NK-92 treated with Interleukin-12 subunit alpha and Interleukin-12 subunit beta, amount 100 ng/mL, for 24 hours (cell line): ENCODE measurements around the gene TOMM40L.
"Not testable (repeated sequence)": the region's sequence is repeated elsewhere in the genome, so short reads cannot be mapped to it uniquely, and the experiment has no call there.

ENCODE experiments used
- DNase-seq: peaks from one replicate; lab custom pipeline; 2025; lab: John Stamatoyannopoulos, UW

TOMM40L gene

DNA sequence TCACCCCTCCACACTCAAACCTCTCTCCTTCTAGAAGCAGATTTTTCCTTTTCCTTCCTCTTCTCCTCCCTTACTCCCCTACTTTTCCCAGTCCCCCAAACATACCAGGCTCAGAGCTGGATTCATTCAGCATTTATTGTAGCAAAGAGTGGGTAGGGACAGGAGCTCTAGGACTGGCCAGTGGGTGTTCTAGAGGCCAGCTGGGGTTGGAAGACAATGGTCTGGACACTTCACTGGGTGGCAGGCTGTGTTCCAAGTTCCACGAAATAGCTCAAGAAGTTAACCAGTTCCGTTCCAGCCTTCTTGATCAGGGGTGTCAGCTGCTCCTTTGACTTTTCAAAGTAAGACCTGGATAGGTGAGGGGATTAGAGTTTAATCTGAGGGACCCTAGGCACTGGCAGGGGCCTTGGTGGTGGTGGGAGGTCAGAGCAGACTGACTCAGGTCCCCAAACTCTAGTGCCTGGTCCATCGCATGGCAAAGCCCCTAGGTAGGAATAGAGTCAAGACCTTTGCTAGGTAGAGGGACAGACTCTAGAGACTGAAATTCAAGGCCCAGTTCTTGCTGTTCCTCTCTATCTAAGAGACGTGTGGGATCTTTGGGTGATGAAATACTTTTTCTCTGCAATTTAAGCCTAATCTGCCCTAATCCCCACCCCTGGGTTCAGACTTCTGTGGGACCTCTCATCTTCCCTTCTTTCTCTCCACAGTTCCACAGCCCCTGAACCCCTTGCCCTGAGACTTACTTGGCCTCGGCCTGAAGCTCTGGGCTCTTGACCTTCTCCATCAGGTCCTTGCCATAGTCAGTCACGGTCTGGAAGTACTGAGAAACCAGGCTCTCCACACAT, 3.5 kb upstream of the TOMM40L start:
- no peak for DNase-seq

DNA sequence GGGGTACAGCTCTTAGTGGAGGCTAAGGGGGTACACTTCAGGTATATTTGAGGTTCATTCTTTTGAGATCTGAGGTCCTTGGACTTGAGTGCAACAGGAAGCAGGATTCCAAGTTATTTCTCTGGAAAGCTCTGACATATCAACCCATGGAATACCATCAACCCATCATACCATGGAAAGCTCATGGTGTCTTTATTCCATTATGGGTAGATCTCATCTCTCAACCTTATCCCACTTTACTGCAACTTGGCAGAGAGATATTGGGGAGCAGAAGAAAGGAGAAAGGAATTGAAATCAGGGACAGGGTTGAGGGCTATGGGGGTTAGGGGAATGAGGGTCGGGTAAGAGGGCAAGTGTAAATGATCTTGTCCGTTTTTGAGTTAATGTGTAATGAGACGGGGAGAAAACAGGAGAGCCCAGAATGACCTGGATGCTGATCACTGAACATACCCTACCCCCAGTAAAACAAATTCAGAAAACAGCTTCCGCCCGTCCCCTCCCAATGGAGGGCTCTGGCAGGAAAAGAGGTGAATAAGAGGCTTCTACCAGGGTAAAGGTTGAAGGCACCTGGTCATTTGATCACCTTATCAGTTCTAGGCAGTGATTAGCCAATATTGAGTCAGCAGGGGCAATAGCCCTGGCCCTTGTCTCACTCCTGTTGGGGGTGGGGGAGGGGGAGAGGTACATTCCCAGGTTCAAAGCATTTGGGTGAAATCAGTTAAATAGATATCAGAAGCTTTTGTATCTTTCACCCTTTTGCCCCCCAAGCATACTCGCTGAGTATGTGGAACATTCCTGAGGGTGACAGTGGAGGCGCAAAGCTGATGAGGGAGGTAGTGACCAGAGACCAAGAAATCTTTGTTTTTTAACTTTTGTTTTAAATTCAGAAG, 1.8 kb upstream of the TOMM40L start:
- no peak for DNase-seq

DNA sequence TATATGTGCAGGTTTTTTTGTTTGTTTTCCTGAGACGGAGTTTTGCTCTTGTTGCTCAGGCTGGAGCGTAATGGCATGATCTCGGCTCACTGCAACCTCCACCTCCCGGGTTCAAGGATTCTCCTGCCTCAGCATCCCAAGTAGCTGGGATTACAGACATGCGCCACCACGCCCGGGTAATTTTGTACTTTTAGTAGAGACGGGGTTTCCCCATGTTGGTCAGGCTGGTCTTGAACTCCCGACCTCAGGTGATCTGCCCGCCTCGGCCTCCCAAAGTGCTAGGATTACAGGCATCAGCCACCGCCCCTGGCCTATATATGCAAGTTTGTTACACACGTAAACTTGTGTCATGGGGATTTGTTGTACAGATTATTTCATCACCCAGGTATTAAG, 1.2 kb upstream of the TOMM40L start:
- DNase-seq = not testable (repeated sequence)

DNA sequence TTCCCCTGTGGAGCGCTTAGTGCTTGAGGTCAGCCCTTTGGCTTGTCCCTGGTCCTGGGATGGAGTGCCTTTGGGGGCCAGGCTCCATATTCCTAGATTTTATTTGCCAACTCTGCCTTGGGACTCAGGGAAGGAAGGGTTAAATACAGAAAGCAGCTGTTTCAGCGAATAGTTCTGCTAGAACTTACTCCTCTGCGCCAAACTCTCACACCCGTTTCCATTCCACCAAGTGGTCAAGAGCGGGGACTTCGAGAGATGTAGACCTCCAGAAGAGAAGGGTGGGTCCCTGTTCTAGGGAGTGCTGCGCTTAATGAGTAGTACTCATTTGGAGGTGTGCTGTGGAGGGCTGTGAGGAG, 704 bp upstream of the TOMM40L start:
- DNase-seq = no peak

DNA sequence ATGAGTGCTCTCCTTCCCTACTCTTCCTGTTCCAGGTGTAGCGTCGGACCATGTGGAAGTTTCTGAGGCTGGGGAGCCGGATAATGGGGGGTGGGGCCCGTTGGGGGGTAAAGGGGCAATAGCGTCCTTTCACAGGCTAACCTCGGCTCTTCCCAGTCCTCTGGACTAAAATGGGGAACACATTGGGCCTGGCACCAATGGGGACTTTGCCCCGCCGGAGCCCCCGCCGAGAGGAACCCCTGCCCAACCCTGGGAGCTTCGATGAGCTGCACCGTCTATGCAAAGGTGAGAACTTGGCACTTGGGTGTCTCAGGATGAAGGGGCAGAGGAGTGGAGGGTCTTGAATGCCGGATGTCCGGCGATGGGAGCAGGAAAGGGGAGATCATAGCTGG, 456 bp downstream of the TOMM40L start:
- DNase-seq = no peak

DNA sequence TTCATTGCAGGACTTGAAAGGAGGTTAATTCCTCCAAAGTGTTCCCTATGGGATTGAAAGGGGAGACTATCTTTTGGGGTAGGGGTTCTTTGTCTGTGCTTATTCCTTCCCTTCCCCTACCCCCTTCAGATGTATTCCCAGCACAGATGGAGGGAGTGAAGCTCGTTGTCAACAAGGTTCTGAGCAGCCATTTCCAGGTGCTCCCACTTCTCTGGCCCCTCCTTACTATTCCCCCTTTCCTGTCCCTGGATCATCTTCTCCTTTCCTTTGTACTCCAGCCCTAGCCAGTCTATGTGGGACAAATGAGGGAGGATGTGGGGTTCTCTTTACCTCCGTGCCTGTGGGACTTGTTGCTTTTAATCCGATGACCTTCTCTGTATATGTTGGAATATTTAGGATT, 899 bp downstream of the TOMM40L start:
- DNase-seq = no peak

DNA sequence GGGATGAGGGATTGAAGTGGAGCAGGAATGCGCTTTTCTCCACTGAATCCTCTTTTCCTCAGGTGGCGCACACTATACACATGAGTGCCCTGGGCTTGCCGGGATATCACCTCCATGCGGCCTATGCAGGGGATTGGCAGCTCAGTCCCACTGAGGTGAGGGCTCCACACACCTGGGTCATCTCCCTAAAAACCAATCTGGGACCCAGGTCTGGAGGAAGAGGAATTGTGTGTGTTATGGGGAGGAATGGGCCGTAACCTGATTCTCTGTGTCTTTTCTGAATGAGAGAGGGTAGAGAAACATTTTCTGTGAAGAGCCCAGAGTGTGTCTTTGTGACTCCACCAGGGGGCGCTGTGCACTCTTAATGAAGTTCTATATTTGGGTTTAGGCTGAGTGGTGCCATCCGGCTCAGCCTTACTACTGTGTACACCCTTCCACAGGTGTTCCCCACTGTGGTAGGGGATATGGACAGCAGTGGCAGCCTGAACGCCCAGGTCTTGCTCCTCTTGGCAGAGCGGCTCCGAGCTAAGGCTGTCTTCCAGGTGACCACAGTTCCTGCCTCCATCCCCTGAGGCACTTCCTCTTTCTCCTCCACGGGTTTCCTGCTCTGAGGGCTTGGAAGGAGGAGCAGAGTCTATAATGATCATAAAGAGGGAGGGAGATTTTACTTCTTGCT, 1.5 kb downstream of the TOMM40L start:
- DNase-seq = peak; percentile 71

DNA sequence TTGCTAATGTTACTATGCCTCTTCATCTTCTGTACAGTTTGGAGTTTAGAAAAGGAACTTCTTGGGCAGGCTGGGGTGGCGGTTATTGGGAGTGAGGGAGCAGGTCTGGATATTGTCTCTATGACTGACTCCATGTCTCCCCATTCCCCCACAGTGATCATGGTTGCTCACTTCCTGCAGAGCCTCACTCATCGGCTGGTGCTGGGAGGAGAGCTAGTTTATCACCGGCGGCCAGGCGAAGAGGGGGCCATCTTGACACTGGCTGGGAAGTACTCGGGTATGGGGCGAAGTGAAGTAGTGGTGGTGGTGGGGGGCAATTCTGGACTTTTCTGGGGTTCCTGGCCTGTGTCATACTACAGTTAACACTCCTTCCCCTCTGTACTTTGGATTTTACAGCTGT, 2.2 kb downstream of the TOMM40L start:
- DNase-seq = no peak

DNA sequence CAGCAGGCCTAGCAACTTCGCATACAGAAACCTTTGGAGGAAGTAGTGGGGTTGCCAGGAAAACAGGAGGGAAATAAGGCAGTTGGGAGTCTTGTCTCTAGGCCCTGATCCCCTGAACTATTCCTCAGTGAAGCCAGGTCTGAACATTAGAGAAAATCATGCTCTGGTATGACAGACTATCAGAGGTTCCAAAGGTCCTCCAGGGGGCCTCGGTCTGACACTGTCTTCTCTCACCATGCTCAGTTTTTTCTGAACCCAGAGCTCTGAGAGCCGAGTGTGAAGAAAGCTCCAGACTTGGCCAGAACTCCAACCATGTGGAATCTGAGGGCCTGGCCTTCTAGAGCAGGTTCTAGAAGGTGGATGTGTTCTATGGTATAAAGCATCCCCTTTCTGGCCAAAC, 4.0 kb downstream of the TOMM40L start:
- no peak for DNase-seq

DNA sequence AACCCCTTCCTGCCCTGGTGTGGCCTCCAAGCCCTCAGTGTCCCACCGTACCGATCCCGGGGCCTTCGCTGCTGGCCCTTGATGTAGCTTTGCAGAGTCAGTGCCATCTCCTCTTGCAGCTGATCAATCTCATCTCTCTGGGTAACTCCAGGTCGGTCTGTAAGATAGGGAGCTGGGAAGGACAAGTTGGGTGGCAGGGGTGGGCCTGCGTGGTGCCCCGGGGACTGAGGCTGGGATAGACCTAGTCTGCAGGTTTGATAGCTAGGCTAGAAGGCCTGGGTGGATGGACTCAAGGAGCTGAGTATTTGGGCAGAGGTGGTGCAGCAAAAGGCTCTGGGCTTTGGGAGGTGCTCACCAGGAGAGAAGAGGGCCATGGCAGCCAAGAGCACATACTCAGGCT, 4.9 kb downstream of the TOMM40L start:
- no peak for DNase-seq

DNA sequence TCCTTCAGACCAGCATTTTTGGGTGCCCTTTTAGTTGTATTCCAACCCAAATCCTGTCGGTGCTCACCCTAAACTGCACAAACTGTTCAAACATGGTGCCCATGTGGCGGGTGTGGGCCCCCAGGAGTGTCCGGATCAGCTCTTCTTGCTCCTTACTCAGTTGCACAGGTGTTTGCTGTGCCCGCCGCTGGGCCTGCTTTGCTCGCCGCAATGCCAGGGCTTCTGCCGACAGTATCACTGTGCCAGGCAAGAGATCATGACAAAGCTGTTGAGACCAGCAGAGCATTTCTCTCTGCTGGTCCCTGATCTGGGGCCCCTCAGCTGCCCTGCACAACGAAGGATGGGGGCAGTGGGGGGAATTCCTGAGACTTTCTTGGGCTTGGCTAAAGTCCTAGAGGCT, 7.2 kb downstream of the TOMM40L start:
- DNase-seq = no peak

DNA sequence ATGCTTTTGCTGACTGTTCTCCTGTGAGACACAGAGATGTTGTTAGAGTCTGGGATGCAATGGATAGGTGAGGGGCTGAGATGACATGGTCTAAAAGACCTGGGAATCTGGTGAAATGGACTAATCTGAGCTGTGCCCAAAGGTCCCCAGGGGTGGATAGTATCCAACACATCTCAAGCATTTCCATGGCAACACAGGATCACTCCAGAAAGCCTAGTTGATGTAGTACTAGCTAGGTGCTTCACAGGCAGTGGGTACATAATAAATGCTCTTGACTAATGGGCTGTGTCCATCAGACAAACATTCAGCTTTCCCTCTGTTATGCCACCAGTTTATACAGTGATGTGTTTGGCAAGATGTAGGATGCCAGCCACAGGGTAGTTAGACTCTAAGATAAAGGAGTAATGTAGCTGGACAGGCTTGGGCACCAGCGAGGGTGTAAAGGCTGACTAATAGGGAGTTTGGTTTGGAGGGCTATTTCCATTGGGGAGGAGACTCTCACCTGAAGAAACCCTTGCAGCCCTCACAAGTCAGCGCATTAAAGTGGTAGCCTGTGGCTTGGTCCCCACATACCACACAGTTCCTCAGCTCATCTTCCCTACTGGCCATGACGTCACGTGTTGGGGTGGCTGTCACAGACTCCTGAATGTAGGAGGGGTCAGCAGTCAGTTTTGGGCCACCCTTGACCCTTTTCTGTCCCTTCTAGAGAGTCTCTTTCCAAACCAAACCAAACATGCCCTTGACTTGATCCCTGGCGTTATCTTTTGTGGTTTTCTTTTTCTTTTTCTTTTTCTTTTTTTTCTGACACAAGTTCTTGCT, 10.3 kb downstream of the TOMM40L start:
- no peak for DNase-seq

DNA sequence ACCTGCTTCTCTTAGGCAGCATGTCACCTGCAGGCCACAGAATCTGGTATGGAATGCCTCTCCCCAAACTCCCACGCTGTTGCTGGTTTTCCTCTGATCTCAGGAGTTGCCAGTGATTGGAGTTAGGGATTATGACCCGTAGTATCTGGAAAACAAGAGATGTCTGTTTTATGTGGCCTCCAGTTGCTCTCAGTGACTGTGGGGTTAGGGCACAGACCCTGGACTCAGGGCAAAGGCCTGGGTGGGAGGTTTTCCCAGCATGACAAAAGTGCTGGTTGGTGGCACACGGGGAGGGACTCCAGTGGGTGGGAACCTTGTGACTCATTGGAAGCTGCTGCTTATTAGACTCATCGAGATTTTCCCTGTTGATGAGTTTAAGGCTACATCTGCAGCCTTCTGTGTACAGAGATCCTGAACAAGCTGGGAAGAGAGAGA, 12.2 kb downstream of the TOMM40L start, which contains the start of gene NR1I3:
TSS of gene NR1I3 (minus strand) at position 165 of the 435 bp plus-strand sequence. CDS start 1,638 bp downstream, outside the sequence.
- DNase-seq = no peak

DNA sequence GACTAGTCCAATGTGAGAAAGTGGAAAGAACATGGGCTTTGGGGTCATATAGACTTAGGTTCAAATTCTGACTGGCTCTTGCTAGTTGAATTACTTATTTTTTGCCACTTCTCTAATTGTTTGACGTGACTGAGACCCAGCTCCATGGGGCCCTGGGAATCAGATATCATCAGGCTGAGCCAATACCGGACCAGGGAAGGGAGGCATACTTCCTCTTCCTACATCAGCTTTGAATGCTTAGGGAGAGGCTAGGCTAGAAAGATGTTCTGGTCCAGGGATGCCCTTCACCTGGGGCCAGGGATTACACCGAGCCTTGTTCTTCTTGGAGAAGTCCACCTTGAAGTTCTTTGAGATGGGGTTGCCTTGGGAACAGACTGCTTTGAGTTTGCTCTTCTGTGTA, 15.8 kb downstream of the TOMM40L start:
- DNase-seq = no peak

DNA sequence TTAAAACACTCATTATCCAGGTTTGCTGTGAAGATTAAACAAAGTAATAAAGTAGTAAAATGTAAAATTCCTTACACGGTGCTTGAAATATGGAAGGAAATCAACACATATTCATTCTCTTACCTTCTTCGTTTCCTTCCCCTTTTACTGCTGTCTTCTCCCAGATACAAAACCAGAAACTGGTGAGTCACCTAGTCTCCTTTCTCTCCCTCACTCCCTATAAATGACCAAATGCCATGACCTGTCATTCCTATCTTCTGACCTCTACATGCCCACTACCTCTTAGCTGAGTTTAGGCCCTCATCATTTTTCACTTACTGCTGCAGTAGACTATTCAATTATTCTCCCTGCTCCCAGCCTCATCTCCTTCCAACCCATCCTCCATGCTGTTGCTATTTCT, 16.5 kb downstream of the TOMM40L start:
- no peak for DNase-seq

DNA sequence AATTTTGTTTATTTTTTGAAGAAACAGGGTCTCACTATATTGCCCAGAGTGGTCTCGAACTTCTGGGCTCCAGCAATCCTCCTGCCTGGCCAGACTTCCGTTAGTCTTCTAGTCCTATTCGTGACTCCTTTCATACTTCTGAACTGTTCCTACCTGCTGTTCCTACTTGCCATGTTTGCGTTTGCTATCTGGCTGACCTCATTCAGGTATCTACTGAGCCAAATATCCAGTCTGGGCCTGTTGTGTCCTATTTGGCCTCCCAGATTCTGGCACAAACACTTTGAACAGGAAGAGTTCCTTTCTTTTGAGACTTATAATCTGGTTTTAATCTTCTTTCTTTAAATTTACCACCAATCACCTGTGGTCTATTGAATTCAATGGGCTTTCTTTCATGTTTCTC, 19.0 kb downstream of the TOMM40L start:
- DNase-seq = no peak

DNA sequence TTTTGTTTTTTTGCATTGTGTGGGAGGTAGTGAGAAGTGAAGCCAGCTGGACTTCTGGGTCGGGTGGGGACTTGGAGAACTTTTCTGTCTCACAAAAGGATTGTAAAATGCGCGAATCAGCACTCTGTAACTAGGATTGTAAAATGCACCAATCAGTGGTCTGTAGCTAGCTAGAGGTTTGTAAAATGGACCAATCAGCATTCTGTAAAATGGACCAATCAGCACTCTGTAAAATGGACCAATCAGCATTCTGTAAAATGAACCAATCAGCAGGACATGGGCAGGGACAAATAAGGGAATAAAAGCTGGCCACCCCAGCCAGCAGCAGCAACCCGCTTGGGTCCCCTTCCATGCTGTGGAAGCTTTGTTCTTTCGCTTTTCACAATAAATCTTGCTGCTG, 24.2 kb downstream of the TOMM40L start:
- DNase-seq = not testable (repeated sequence)

DNA sequence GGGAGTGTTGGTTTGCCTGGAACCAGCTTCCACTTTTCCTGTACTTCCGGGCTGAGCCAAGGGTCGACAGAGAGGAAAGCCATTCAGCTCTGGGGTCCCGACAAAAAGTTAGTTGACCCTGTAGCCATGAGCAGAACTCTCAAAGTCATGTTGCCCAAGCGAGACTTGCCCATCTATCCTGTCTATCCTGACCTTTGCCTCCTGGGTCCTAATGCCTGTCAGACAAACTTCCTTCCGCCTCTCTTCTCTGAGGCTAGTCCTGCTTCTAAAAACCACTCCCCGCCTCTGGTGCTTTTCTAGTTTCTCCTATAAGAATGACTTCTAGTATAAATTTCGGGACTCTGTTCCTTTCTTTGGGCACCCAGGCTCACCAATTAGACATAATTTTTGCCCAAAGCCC, 25.0 kb downstream of the TOMM40L start:
- no peak for DNase-seq

DNA sequence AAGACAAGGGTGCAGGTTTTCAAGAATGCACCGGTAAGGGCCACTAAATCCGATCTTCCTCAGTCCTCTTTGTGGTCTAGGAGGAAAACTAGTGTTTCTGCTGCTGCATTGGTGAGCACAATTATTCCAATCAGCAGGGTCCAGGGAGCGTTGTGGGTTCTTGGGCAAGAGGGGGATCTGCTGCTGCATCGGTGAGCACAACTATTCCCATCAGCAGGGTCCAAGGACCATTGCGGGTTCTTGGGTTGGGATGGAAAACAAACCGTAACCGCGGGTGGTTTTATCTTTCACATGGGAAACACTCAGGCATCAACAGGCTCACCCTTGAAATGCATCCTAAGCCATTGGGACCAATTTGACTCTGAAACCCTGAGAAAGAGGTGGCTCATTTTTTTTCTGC, 25.7 kb downstream of the TOMM40L start:
- DNase-seq = no peak

DNA sequence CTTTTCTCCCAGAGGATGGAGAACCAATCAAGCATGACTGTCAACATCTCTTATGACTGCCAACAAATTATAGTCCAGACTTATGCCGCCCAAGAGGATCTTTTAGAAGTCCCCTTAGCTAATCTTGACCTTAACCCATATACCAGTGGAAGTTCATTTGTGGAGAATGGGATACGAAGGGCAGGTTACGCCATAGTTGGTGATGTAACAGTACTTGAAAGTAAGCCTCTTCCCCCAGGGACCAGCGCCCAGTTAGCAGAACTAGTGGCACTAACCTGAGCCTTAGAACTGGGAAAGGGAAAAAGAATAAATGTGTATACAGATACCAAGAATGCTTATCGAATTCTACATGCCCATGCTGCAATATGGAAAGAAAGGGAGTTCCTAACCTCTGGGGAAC, 29.4 kb downstream of the TOMM40L start:
- DNase-seq = not testable (repeated sequence)

DNA sequence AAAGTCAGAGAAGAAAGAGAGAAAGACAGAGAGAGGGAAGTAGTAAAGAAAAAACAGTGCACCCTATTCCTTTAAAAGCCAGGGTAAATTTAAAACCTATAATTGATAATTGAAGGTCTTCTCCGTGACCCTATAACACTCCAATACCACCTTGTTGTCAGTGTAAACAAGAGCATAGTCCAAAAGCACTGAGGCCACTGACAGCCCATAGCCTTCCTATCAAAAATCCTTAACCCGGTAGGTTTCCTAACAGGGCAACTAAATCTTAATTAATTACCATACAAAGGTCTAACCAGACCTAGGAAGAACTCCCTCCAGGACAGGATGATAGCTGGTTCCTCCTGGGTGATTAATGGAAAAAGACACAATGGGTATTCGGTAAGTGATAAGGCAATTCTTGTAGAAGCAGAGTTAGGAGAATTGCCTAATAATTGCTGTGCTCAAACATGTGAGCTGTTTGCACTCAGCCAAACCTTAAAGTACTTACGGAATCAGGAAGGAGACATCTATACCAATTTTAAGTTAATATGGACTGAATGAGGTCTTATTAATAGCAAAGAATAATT, 30.2 kb downstream of the TOMM40L start:
- not testable (repeated sequence) for DNase-seq
